IMR-90 (cell line): ENCODE measurements around the gene MGST2. TPM values are rescaled to one million over a fixed set of nuclear protein-coding genes. Genes with fewer than 3 reads are reported as not detected.

Experiments
- ATAC-seq: fragments of 200-7000 bp; cut with Tn5 transposase; 2 replicates; pipeline ENCODE4 v1.9.1; 2020; ENCODE audit warnings: low read depth, mild to moderate bottlenecking, moderate library complexity
- BruUV-seq: library from RNA; stranded (reverse); fragments of 400-500 nt; replicated peaks from 2 replicates; lab custom pipeline; 2021; lab: Mats Ljungman, UMichigan
- CTCF ChIA-PET: fragments of 300-600 bp; formaldehyde crosslinking; extraction: SDS; loops from one replicate; lab custom pipeline; 2021; ENCODE audit warnings: antibody characterized with exemption; lab: Yijun Ruan, JAX
- POLR2A ChIA-PET: fragments of 300-600 bp; sonication (Branson Sonifier 250); formaldehyde crosslinking; loops from one replicate; lab custom pipeline; 2022; ENCODE audit warnings: antibody characterized with exemption; ENCODE audit not compliant: unreplicated experiment; lab: Charles Lee
- DNase-seq: peaks from one replicate; pipeline ENCODE4 v3.0.0; 2013
- H2AFZ ChIP-seq: replicated peaks from 2 replicates; pipeline ENCODE3; 2013; ENCODE audit warnings: low read length, mild to moderate bottlenecking; ENCODE audit not compliant: poor library complexity
- H2AK5ac ChIP-seq: 2 replicates; pipeline ENCODE4 v1.6.1; 2013; ENCODE audit warnings: low read depth, low read length, inconsistent platforms
- H2AK9ac ChIP-seq: replicated peaks from 2 replicates; pipeline ENCODE3; 2013; ENCODE audit warnings: mild to moderate bottlenecking, low read depth, low read length, moderate library complexity; ENCODE audit not compliant: poor library complexity
- H2BK120ac ChIP-seq: 2 replicates; pipeline ENCODE4 v1.6.1; 2013; ENCODE audit warnings: low read depth, low read length, inconsistent platforms
- H2BK15ac ChIP-seq: 3 replicates; pipeline ENCODE4 v1.6.1; 2013; ENCODE audit warnings: low read depth, low read length, inconsistent platforms
- H2BK20ac ChIP-seq: 2 replicates; pipeline ENCODE4 v1.6.1; 2013; ENCODE audit warnings: low read depth, mild to moderate bottlenecking, inconsistent platforms, low read length, moderate library complexity
- H2BK5ac ChIP-seq: 2 replicates; pipeline ENCODE4 v1.6.1; 2013; ENCODE audit warnings: mild to moderate bottlenecking, low read depth, low read length, inconsistent platforms; ENCODE audit not compliant: poor library complexity, severe bottlenecking
- H3K14ac ChIP-seq: replicated peaks from 2 replicates; pipeline ENCODE4 v1.6.1; 2013; ENCODE audit warnings: low read depth, low read length, inconsistent platforms
- H3K18ac ChIP-seq: 2 replicates; pipeline ENCODE4 v1.6.1; 2013; ENCODE audit warnings: low read depth, low read length, control low read depth
- H3K23ac ChIP-seq: 2 replicates; pipeline ENCODE4 v1.6.1; 2013; ENCODE audit warnings: low read depth, low read length, inconsistent platforms
- H3K27ac ChIP-seq: 2 replicates; pipeline ENCODE4 v1.5.1; 2013; ENCODE audit warnings: mild to moderate bottlenecking, control low read depth, low read length; ENCODE audit not compliant: insufficient read depth
- H3K27me3 ChIP-seq: 2 replicates; pipeline ENCODE4 v1.6.1; 2013; ENCODE audit warnings: low read length; ENCODE audit not compliant: control insufficient read depth, insufficient read depth
- H3K36me3 ChIP-seq: 2 replicates; pipeline ENCODE4 v1.6.1; 2013; ENCODE audit warnings: low read length, mixed read lengths; ENCODE audit not compliant: control insufficient read depth, insufficient read depth
- H3K4ac ChIP-seq: 2 replicates; pipeline ENCODE4 v1.6.1; 2013; ENCODE audit warnings: low read depth, low read length, inconsistent platforms
- H3K4me1 ChIP-seq: 2 replicates; pipeline ENCODE4 v1.6.1; 2013; ENCODE audit warnings: low read length, mixed read lengths; ENCODE audit not compliant: control insufficient read depth, insufficient read depth
- H3K4me2 ChIP-seq: 2 replicates; pipeline ENCODE4 v1.6.1; 2013; ENCODE audit warnings: low read depth, mild to moderate bottlenecking, control low read depth, low read length, moderate library complexity
- H3K4me3 ChIP-seq: 2 replicates; pipeline ENCODE4 v1.5.1; 2013; ENCODE audit warnings: low read depth, mild to moderate bottlenecking, control low read depth, low read length, moderate library complexity; ENCODE audit not compliant: insufficient read depth
- H3K56ac ChIP-seq: 2 replicates; pipeline ENCODE4 v1.6.1; 2013; ENCODE audit warnings: low read length, inconsistent platforms; ENCODE audit not compliant: insufficient read depth; ENCODE audit errors: extremely low read depth
- H3K79me1 ChIP-seq, 2 experiments: 2 replicates each; pipeline ENCODE4 v1.6.1; 2013; ENCODE audit warnings: low read length in 2 of 2, inconsistent platforms in 1 of 2, low read depth in 1 of 2
- H3K9ac ChIP-seq: 2 replicates; pipeline ENCODE4 v1.6.1; 2013; ENCODE audit warnings: low read depth, low read length, control low read depth
- H3K9me1 ChIP-seq: 2 replicates; pipeline ENCODE4 v1.6.1; 2013; ENCODE audit warnings: low read length, inconsistent platforms; ENCODE audit not compliant: insufficient read depth
- H3K9me3 ChIP-seq: 2 replicates; pipeline ENCODE4 v1.6.1; 2013; ENCODE audit warnings: low read length; ENCODE audit not compliant: control insufficient read depth, insufficient read depth
- H4K20me1 ChIP-seq: 2 replicates; pipeline ENCODE4 v1.6.1; 2013; ENCODE audit warnings: low read length, inconsistent platforms; ENCODE audit not compliant: insufficient read depth
- H4K5ac ChIP-seq: 2 replicates; pipeline ENCODE4 v1.6.1; 2013; ENCODE audit warnings: mild to moderate bottlenecking, low read depth, low read length, control low read depth
- H4K8ac ChIP-seq, 2 experiments: 2 replicates each; pipeline ENCODE4 v1.6.1; 2013; ENCODE audit warnings: low read depth in 2 of 2, low read length in 2 of 2, control low read depth in 1 of 2, inconsistent platforms in 1 of 2
- H4K91ac ChIP-seq: 2 replicates; pipeline ENCODE4 v1.6.1; 2013; ENCODE audit warnings: low read depth, low read length, inconsistent platforms; ENCODE audit not compliant: insufficient read depth
- RAD21 ChIP-seq: IDR thresholded peaks from 2 replicates; pipeline ENCODE4 v1.6.1; 2012; ENCODE audit warnings: low read length, improper control_type of control experiment
- WGBS, 2 experiments: methylation state at CpG; one replicate each; pipeline versions ENCODE4 v1.1.5 to v1.1.7; 2013; ENCODE audit warnings: missing lambda C conversion rate in 2 of 2; ENCODE audit not compliant: insufficient read length in 1 of 2; ENCODE audit errors: extremely low coverage in 2 of 2; 5-methylcytosine and 5-hydroxymethylcytosine counted together
- dilution Hi-C: fragments of 300-500 bp; cut with HindIII; formaldehyde crosslinking; loops from one replicate; pipeline ENCODE4 v1.14.3; 2018; ENCODE audit warnings: low sequenced_read_pairs; ENCODE audit not compliant: unreplicated experiment
- in situ Hi-C: fragments of 300-500 bp; cut with MboI; formaldehyde crosslinking; loops from 3 replicates; pipeline ENCODE4 v1.14.3; 2019; ENCODE audit warnings: low sequenced_read_pairs, inconsistent platforms, mixed read lengths
- intact Hi-C: fragments of 100-400 bp; cut with micrococcal nuclease; formaldehyde crosslinking; loops from 2 replicates; pipeline ENCODE4 v1.10.0; 2022
- polyA plus RNA-seq, 3 experiments: library from polyadenylated mRNA; depleted of rRNA; stranded (reverse); fragments of >200 nt; gene quantifications; 2 replicates each; pipeline ENCODE4 v1.2.3, GENCODE V29; 2012; ENCODE audit warnings: low replicate concordance in 1 of 3
- total RNA-seq: library from RNA; depleted of rRNA; stranded (reverse); fragments of >200 nt; gene quantifications from 2 replicates; pipeline ENCODE4 v1.2.3, GENCODE V29; 2012
- TF ChIP-seq, protein P1 (sequence below): conservative IDR thresholded peaks from 2 replicates; pipeline ENCODE4 v1.5.1; 2012; ENCODE audit warnings: mild to moderate bottlenecking, low read depth, low read length, improper control_type of control experiment

The MGST2 gene
- total and polyA plus RNA-seq, 2 of the 4 experiments (the other 2 are of a cell fraction), result 4.8 to 10.5 TPM

DNA sequence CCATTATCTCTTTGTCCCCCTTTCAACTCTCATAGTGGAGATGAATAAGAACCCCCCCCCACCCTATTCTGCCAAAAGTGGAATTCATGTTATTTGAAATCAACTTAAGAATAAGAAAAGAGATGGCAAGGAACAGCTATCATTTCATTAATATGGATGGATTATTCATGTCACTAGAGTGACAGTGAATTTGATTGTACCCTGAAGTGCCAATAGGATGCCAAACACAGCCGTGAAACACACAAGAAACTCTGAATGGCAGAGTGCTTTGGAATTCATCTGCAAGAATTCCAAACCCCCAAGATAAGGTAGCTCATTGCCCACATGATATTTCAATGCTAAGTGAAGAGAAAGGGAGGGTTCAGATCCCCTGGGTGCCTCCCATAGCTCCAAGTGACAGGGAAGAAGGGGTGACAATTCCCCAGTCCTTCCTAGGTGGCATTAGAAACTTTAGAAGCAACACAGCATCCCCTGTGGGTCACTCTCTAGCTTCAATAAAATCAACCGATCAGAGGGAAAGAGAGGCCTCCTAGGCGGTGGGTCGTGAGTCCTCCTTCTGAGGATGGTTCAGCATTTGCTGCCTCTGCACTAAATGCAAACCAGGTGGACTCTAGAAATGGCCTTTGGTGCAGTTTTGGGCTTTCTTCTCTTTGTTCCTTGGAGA is 84.3 kb downstream of the MGST2 start:
- Histone ChIP-seq H4K20me1 (no peaks in the 10 kb centered on the region), H3K9ac (no peak overlapping the region), H2BK20ac (no peak overlapping the region), H3K27me3 (no peaks in the 10 kb centered on the region), H2AK9ac (no peak overlapping the region), H2AFZ (no peak overlapping the region), H3K18ac (no peak overlapping the region), H3K79me1 (no peaks in the 10 kb centered on the region), H3K4me3 (no peak overlapping the region), H3K14ac (no peak overlapping the region), H3K23ac (no peak overlapping the region), H2BK5ac (no peak overlapping the region), H3K9me3 (no peaks in the 10 kb centered on the region), H3K56ac (no peak overlapping the region), H4K5ac (no peak overlapping the region), H3K4me2 (no peak overlapping the region), H2BK15ac (no peak overlapping the region), H2AK5ac (no peak overlapping the region), H3K36me3 (no peaks in the 10 kb centered on the region), H3K4me1 (no peaks in the 10 kb centered on the region), H4K8ac (no peak overlapping the region), H2BK120ac (no peak overlapping the region), H3K4ac (no peak overlapping the region), H3K9me1 (no peaks in the 10 kb centered on the region), H3K27ac (no peak overlapping the region), H4K91ac (no peak overlapping the region)
- TF ChIP-seq, protein P1, sequence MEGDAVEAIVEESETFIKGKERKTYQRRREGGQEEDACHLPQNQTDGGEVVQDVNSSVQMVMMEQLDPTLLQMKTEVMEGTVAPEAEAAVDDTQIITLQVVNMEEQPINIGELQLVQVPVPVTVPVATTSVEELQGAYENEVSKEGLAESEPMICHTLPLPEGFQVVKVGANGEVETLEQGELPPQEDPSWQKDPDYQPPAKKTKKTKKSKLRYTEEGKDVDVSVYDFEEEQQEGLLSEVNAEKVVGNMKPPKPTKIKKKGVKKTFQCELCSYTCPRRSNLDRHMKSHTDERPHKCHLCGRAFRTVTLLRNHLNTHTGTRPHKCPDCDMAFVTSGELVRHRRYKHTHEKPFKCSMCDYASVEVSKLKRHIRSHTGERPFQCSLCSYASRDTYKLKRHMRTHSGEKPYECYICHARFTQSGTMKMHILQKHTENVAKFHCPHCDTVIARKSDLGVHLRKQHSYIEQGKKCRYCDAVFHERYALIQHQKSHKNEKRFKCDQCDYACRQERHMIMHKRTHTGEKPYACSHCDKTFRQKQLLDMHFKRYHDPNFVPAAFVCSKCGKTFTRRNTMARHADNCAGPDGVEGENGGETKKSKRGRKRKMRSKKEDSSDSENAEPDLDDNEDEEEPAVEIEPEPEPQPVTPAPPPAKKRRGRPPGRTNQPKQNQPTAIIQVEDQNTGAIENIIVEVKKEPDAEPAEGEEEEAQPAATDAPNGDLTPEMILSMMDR, result no peak
- no peak for TF ChIP-seq RAD21
- ChIA-PET POLR2A (interaction anchor here (0.5 kb wide), 1 partner anchor 85 kb away, joined by 3 read pairs; the partner anchor contains the start of gene MGST2), CTCF (interaction anchor here (0.8 kb wide), 1 partner anchor 9 kb away, joined by 4 read pairs; no protein-coding TSS in a partner anchor)
- DNase-seq (no peak), ATAC-seq (no peak)
- 80% methylated on average over 1 of the region's 4 CpGs; no CpG with 5 or more reads in 1 of the 2 experiments for WGBS, 2 experiments
- intact Hi-C loops (no loop called here), dilution Hi-C loops (no loop called here), in situ Hi-C loops (no loop called here)
- no TSS peak for BruUV-seq
